GM12874 (cell line): ENCODE data around the gene PTCH1.

Source experiments
- CTCF ChIP-seq: IDR thresholded peaks from 2 replicates; pipeline ENCODE4 v1.5.1; 2011; ENCODE audit warnings: low read depth, mild to moderate bottlenecking, control low read depth, low read length, moderate library complexity; ENCODE audit not compliant: insufficient read depth

PTCH1 gene

GRCh38 chr9:95517559-95518425 is 1.0 kb upstream of the PTCH1 start:
- TF ChIP-seq CTCF, result no peak

- no peak for TF ChIP-seq CTCF
These were observed 494 bp downstream of the PTCH1 start for GRCh38 chr9:95516221-95516733.

GRCh38 chr9:95515272-95516113 is 1.3 kb downstream of the PTCH1 start:
- TF ChIP-seq CTCF, result no peak

- no peak for TF ChIP-seq CTCF
These were observed 2.4 kb downstream of the PTCH1 start for GRCh38 chr9:95514342-95514741.

- TF ChIP-seq CTCF, result no peak
These were observed 3.1 kb downstream of the PTCH1 start for GRCh38 chr9:95513711-95514110.

- TF ChIP-seq CTCF, result no peak
These were observed 4.1 kb downstream of the PTCH1 start for GRCh38 chr9:95512709-95513095.
